ENCODE results near the gene MSRB3. TPM values are rescaled to one million over a fixed set of nuclear protein-coding genes. Genes with fewer than 3 reads are reported as not detected.

Gene MSRB3
- polyA plus RNA-seq, 1 donor from 2014 or later: 0.19 TPM

GRCh38 chr12:65389436-65389835 is 111.0 kb downstream of the MSRB3 start:
- Histone ChIP-seq H3K27me3 (ENCODE audit: insufficient read depth, low read depth, low read length) (no peaks in the 10 kb centered on the region), H2AFZ (ENCODE audit: low read depth, low read length) (no peak overlapping the region), H3K36me3 (ENCODE audit: insufficient read depth, low read length) (no peaks in the 10 kb centered on the region), H3K4me2 (ENCODE audit: low read length) (no peak overlapping the region), H3F3A (ENCODE audit: insufficient read depth, low read length, poor library complexity, severe bottlenecking) (no peaks in the 10 kb centered on the region), H3K79me2 (replicated peaks; ENCODE audit: insufficient read depth, low read length) (no peaks in the 10 kb centered on the region), H3K9ac (ENCODE audit: low read length) (no peak overlapping the region), H4K20me1 (ENCODE audit: insufficient read depth) (no peaks in the 10 kb centered on the region), H3K9me2 (ENCODE audit: insufficient read depth, low read length) (no peaks in the 10 kb centered on the region), H3K27ac (ENCODE audit: low read length) (no peak overlapping the region), H3K4me3 (ENCODE audit: low read length) (no peak overlapping the region), H3K9me3 (ENCODE audit: low read length) (no peaks in the 10 kb centered on the region)
- no peak for TF ChIP-seq MXI1 (conservative IDR thresholded peaks at IDR 0.05; ENCODE audit: poor library complexity, severe bottlenecking)
- TF ChIP-seq, protein P1, sequence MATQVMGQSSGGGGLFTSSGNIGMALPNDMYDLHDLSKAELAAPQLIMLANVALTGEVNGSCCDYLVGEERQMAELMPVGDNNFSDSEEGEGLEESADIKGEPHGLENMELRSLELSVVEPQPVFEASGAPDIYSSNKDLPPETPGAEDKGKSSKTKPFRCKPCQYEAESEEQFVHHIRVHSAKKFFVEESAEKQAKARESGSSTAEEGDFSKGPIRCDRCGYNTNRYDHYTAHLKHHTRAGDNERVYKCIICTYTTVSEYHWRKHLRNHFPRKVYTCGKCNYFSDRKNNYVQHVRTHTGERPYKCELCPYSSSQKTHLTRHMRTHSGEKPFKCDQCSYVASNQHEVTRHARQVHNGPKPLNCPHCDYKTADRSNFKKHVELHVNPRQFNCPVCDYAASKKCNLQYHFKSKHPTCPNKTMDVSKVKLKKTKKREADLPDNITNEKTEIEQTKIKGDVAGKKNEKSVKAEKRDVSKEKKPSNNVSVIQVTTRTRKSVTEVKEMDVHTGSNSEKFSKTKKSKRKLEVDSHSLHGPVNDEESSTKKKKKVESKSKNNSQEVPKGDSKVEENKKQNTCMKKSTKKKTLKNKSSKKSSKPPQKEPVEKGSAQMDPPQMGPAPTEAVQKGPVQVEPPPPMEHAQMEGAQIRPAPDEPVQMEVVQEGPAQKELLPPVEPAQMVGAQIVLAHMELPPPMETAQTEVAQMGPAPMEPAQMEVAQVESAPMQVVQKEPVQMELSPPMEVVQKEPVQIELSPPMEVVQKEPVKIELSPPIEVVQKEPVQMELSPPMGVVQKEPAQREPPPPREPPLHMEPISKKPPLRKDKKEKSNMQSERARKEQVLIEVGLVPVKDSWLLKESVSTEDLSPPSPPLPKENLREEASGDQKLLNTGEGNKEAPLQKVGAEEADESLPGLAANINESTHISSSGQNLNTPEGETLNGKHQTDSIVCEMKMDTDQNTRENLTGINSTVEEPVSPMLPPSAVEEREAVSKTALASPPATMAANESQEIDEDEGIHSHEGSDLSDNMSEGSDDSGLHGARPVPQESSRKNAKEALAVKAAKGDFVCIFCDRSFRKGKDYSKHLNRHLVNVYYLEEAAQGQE (IDR thresholded peaks at IDR 0.05; ENCODE audit: borderline replicate concordance): no peak
- no peak for TF ChIP-seq SMC3 (conservative IDR thresholded peaks at IDR 0.05; ENCODE audit: poor library complexity)
- no peak for TF ChIP-seq RAD21 (conservative IDR thresholded peaks at IDR 0.05)
- no peak for TF ChIP-seq EP300 (conservative IDR thresholded peaks at IDR 0.05; ENCODE audit: poor library complexity, severe bottlenecking)
- no peak for TF ChIP-seq CTCF (IDR thresholded peaks at IDR 0.05; ENCODE audit: poor library complexity, severe bottlenecking)
- no peak for TF ChIP-seq TAF1 (IDR thresholded peaks at IDR 0.05; ENCODE audit: low read depth)
- TF ChIP-seq POLR2AphosphoS5 (IDR thresholded peaks at IDR 0.05): no peak

GRCh38 chr12:65391711-65392110 is 113.2 kb downstream of the MSRB3 start:
- Histone ChIP-seq H3F3A (ENCODE audit: insufficient read depth, low read length, poor library complexity, severe bottlenecking) (no peaks in the 10 kb centered on the region), H3K9ac (ENCODE audit: low read length) (no peak overlapping the region), H3K27ac (ENCODE audit: low read length) (no peak overlapping the region), H3K4me2 (ENCODE audit: low read length) (no peak overlapping the region), H3K9me2 (ENCODE audit: insufficient read depth, low read length) (no peaks in the 10 kb centered on the region), H3K4me3 (ENCODE audit: low read length) (no peak overlapping the region), H2AFZ (ENCODE audit: low read depth, low read length) (no peak overlapping the region), H3K9me3 (ENCODE audit: low read length) (no peaks in the 10 kb centered on the region), H3K27me3 (ENCODE audit: insufficient read depth, low read depth, low read length) (no peaks in the 10 kb centered on the region), H3K79me2 (replicated peaks; ENCODE audit: insufficient read depth, low read length) (no peaks in the 10 kb centered on the region), H3K36me3 (ENCODE audit: insufficient read depth, low read length) (no peaks in the 10 kb centered on the region), H4K20me1 (ENCODE audit: insufficient read depth) (no peaks in the 10 kb centered on the region)
- TF ChIP-seq EZH2 (IDR thresholded peaks at IDR 0.05; ENCODE audit: borderline replicate concordance, insufficient read depth, low read length, poor library complexity, severe bottlenecking) (no peak), CTCF (IDR thresholded peaks at IDR 0.05; ENCODE audit: poor library complexity, severe bottlenecking) (no peak), TAF1 (IDR thresholded peaks at IDR 0.05; ENCODE audit: low read depth) (no peak), MXI1 (conservative IDR thresholded peaks at IDR 0.05; ENCODE audit: poor library complexity, severe bottlenecking) (no peak)
